GM18873 (cell line): Measurements from ENCODE around the gene TULP4.
A peak's percentile ranks its signal among the peaks of the same experiment; 100 is the strongest.
"Not testable (repeated sequence)": the region's sequence is repeated elsewhere in the genome, so short reads cannot be mapped to it uniquely, and the experiment has no call there.

ENCODE experiments used
- ATAC-seq: cut with Tn5 transposase; IDR thresholded peaks from one replicate; pipeline ENCODE4 v1.9.1; 2021; ENCODE audit warnings: mild to moderate bottlenecking, moderate library complexity, moderate number of reproducible peaks; ENCODE audit not compliant: unreplicated experiment, low FRiP score

The TULP4 gene

DNA sequence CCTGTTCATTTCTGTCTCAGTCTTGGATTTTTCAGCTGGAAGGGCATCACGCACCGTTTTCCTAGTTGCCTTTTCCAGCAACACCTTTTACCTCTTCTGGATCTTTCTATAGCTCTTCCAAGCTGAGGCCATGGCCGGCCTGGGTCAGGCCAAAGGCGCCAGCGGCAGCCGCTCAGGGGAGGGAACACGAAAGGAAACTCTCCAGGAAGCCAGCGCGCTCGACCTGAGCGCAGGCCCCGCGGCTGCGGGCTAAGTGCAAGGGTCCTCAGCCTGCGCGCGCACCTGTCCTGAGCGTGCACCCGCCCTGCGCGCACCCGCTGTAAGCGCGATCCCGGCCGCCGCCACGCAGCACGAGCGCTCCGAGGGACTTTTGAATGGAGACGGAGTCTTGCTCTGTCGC is 203.8 kb downstream of the TULP4 start:
- no peak for ATAC-seq

GRCh38 chr6:158517038-158517437 is 204.8 kb downstream of the TULP4 start:
- ATAC-seq: no peak

DNA sequence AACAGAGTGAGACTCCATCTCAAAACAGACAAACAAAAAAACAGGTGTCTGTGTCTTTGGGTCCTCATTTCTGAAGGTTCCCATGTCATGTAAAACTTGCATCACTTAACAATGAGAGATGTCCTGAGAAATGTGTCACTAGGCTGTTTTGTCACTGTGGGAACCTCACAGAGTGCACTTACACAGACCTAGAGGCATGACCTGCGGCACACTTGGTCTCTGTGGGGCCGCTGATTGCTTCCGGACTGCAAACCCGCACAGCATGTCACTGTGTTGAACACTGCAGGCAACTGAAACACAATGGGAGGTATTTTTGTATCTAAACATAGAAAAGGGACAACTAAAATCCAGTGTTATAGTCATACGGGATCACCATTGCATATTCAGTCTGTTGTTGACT is 205.3 kb downstream of the TULP4 start:
- ATAC-seq: peak; percentile 48

DNA sequence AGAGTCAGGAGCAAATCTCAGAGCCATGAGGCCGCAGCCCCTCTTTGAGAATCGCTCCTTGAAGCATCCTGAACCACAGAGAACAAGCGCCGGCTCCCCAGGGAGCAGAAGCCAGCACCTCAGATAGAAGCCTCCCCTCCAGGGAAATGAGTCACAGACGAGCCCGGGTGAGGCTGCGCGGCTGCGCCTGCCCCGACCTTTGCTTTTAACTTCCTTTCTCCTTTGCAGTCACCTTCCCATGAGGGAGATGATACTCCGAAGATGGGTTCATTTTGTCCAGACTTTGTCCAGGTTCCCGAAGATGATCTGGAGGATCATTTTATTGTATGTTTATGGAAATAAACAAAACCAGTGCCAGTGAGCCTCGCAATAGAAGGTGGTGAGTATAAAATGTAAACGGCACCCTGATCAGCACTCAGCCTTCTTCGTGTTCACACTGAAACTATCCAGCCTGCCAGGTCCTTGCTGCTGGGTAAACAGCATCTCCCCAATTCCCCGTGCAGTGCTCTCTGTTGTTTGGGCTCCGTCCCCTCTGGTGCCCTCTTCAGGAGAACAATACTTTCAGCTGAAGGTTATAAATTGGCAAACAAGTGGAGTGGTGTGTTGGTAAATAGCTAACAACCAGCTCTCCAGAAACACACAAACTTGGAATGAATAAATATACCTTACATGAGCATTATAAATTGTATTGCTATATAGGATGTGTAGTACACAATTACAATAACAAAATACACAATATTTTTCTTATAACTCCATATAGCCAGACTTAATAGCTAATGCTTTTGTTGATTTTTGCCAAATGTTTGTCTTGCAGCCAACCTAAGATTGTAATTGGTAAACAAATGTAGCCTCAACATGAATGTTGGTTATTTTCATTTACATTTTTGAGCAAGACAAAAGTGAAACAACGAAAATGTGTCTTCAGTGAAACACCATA is 206.2 kb downstream of the TULP4 start:
- peak; percentile 61 for ATAC-seq

DNA sequence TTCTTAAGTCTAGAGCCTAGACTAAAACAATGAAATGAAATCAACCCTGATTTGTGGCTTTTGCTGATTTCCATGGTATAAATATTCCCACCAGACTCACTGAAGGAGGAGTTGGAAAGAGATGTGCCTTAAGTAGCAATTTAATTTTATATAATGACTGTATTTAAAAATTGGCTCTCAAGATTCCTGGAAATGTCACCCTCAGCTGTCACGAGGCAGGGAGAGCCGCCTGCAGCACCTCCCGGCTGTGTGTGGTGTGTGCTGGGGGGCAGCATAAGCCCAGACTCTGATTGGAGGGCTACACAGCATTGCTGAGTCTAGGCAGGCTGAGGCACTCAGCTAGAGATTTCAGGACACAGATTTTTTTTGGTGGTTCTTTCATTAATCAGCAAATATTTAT is 207.0 kb downstream of the TULP4 start:
- no peak for ATAC-seq

DNA sequence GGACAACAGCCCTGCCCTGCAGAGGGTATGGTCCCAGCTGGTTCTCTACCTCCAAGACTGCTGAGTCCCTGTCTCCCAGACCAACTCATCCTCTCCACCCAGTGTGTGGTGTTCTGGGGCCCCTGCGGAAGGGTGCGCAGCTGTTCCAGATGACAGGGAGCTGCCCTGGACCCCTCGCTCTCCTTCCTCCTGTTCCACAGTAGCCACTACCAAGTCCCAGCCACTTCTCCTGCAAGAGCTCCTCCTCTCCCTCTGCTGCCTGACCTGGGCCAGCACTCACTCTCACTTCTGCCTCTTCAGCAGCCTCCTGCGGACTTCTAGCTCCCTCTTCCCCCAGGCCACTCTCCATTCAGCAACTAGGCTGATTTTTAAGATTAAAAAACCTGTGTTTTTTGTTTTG is 207.5 kb downstream of the TULP4 start:
- ATAC-seq: no peak

- ATAC-seq: not testable (repeated sequence)
Observed at GRCh38 chr6:158520975-158521374, 208.7 kb downstream of the TULP4 start.

DNA sequence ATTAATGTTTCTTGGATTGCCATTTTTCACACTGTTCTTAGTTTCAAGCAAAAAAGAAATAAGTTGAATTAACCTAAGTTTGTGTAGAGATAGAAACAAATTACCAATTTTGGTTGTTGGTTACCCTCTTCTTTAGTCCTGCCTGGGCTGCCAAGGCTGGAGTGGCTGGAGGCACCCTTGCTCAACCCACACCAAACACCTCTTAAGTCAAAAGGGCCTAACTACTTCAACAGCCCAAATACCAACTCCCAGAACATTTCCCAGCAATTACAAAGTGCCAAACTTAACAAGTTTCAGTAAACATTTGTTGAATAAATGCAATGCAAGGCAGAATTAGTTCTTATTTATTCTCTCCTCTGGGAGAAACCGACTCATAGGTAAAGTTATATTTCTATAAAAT is 209.5 kb downstream of the TULP4 start:
- ATAC-seq: no peak

- ATAC-seq: no peak
Observed at GRCh38 chr6:158522616-158523015, 210.4 kb downstream of the TULP4 start.

- ATAC-seq: no peak
Observed at GRCh38 chr6:158524311-158524710, 212.0 kb downstream of the TULP4 start.

GRCh38 chr6:158527858-158528257 is 215.6 kb downstream of the TULP4 start:
- ATAC-seq: not testable (repeated sequence)

- no peak for ATAC-seq
Observed at GRCh38 chr6:158528826-158529225, 216.6 kb downstream of the TULP4 start.

GRCh38 chr6:158529629-158530028 is 217.4 kb downstream of the TULP4 start:
- ATAC-seq: no peak

GRCh38 chr6:158531566-158531965 is 219.3 kb downstream of the TULP4 start:
- ATAC-seq: no peak

- no peak for ATAC-seq
Observed at GRCh38 chr6:158531970-158532369, 219.7 kb downstream of the TULP4 start.

DNA sequence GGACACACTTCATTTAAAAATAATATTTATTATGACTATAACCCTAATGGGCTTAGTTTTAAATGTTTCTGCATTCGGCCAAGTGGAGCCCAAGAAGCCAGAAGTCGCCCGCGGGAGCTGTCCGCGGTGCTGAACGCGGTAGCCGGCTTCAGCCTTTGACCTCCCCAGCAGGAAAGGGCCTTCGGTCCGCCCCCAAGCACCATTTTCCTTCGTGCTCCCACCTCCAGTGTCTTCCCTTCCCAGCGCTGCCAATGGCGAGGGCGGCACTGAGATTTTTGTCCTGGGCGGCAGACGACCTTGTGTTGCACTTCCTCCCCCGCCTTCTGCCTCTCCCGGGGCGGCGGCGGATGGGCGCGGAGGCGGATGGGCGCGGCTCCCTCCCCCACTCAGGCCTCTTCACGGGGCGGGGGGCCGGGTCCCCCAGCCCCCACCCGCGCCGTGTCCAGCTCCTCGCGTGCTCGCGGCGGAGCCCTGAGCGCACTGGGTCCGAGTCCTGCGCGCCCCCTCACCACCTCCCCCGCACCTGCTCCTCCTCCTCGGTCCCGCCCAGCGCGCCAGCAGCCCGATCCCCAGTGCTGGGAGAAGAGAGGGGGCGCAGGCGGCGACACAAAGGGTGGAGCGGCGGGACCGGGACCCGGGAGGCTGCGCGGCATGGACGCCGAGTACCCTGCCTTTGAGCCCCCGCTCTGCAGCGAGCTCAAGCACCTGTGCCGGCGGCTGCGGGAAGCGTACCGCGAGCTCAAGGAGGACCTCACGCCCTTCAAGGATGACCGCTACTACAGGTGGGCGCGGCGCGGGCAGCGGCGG is 224.0 kb downstream of the TULP4 start:
- ATAC-seq: no peak

DNA sequence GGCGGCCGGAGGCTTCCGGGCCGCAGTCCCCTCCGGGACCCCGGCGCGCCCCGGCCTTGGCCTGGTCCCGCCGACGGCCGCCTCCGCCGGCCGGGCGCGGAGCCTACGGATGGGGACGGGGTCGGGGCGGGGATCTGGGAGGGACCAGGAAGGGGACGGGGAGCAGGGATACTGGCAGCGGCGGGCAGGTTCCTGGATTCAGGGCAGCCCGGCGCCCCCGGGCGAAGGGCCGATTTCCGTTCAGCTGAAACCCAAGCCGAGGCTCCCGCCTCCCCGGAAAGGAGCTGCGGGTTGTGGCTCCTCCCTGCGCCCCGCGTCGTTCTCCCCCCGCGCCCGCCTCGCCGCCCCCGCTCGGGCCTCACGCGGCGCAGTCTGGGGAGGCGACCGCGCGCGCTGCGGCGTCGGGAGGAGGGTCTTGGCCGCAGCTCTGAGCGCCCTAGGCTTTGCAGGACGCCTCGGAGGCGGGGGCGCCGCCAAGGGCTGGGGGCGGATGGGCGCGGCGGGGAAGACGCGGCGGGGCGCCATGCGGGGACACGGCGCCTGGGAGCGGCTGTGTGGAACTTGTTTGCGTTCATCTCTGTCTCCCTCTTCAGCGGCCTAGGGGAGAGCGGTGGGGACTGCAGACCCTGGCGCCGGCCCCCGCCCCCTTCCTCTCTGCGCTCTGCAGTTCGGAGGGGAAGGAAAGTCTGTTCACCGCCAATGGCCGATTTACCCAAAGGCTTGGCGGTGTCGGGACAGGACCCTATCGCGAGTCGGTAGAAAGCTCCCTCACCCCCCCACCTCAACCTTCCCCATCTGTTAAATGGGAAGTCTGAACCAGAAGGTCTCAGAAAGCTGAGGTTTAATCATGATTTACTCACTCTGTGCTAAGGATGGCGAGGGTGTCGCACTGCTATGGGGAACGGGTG is 224.9 kb downstream of the TULP4 start:
- no peak for ATAC-seq

GRCh38 chr6:158538741-158539140 is 226.5 kb downstream of the TULP4 start:
- no peak for ATAC-seq

GRCh38 chr6:158539413-158539812 is 227.1 kb downstream of the TULP4 start:
- no peak for ATAC-seq

- no peak for ATAC-seq
Observed at GRCh38 chr6:158539881-158540280, 227.6 kb downstream of the TULP4 start.
